GM23338 (cell line): ENCODE measurements around the gene RAB33A. TPM values are rescaled to one million over a fixed set of nuclear protein-coding genes. Genes with fewer than 3 reads are reported as not detected.

Source experiments
- ATAC-seq: fragments of 200-7000 bp; cut with Tn5 transposase; 3 replicates; pipeline ENCODE4 v1.9.1; 2020
- DNase-seq: peaks from one replicate; pipeline ENCODE4 v3.0.0-alpha.2; 2015; ENCODE audit warnings: low spot score
- H2AFZ ChIP-seq: fragments of 200-600 bp; sonication (generic); 2 replicates; pipeline ENCODE4 v1.8.0; 2016; ENCODE audit warnings: antibody characterized with exemption, mild to moderate bottlenecking, moderate library complexity
- H3F3A ChIP-seq: fragments of 200-600 bp; sonication (generic); replicated peaks from 2 replicates; pipeline ENCODE4 v1.8.0; 2017; ENCODE audit warnings: antibody characterized with exemption, mixed run types, low read depth
- H3K27ac ChIP-seq: fragments of 200-600 bp; sonication (generic); 2 replicates; pipeline ENCODE4 v1.6.1; 2016; ENCODE audit warnings: low read depth
- H3K27me3 ChIP-seq: fragments of 200-600 bp; sonication (generic); 2 replicates; pipeline ENCODE4 v1.8.0; 2016; ENCODE audit warnings: mild to moderate bottlenecking, mixed run types, moderate library complexity; ENCODE audit not compliant: insufficient read depth
- H3K36me3 ChIP-seq: fragments of 200-600 bp; sonication (generic); 2 replicates; pipeline ENCODE4 v1.8.0; 2016; ENCODE audit warnings: mild to moderate bottlenecking; ENCODE audit not compliant: insufficient read depth
- H3K4me1 ChIP-seq: fragments of 200-600 bp; sonication (generic); 2 replicates; pipeline ENCODE4 v1.8.0; 2016; ENCODE audit warnings: mild to moderate bottlenecking, moderate library complexity; ENCODE audit not compliant: insufficient read depth
- H3K4me2 ChIP-seq: fragments of 200-600 bp; sonication (generic); 2 replicates; pipeline ENCODE4 v1.7.1; 2017; ENCODE audit warnings: mixed run types
- H3K4me3 ChIP-seq: fragments of 200-600 bp; sonication (generic); 2 replicates; pipeline ENCODE4 v1.6.1; 2016; ENCODE audit warnings: mixed run types
- H3K79me2 ChIP-seq: fragments of 200-600 bp; sonication (generic); replicated peaks from 2 replicates; pipeline ENCODE4 v1.8.0; 2017; ENCODE audit warnings: mild to moderate bottlenecking; ENCODE audit not compliant: insufficient read depth
- H3K9me2 ChIP-seq: fragments of 200-600 bp; sonication (generic); 2 replicates; pipeline ENCODE4 v1.8.0; 2017; ENCODE audit not compliant: insufficient read depth
- H4K20me1 ChIP-seq: fragments of 200-600 bp; sonication (generic); replicated peaks from 2 replicates; pipeline ENCODE4 v1.8.0; 2017; ENCODE audit warnings: mild to moderate bottlenecking; ENCODE audit not compliant: insufficient read depth
- H3K27ac Mint-ChIP-seq: 2 replicates; pipeline ENCODE4 v1.8.0; 2020; ENCODE audit warnings: inconsistent platforms, mild to moderate bottlenecking, moderate library complexity, mixed read lengths
- H3K27me3 Mint-ChIP-seq: 3 replicates; pipeline ENCODE4 v1.8.0; 2022; ENCODE audit warnings: low read depth, mild to moderate bottlenecking, moderate library complexity, mixed read lengths, inconsistent platforms; ENCODE audit not compliant: insufficient read depth, poor library complexity
- H3K36me3 Mint-ChIP-seq: 3 replicates; pipeline ENCODE4 v1.8.0; 2021; ENCODE audit warnings: low read depth, mild to moderate bottlenecking, inconsistent platforms, moderate library complexity, mixed read lengths
- H3K4me1 Mint-ChIP-seq: 3 replicates; pipeline ENCODE4 v1.8.0; 2020; ENCODE audit warnings: mild to moderate bottlenecking, inconsistent platforms, mixed read lengths
- H3K4me3 Mint-ChIP-seq: 3 replicates; pipeline ENCODE4 v1.8.0; 2021; ENCODE audit warnings: moderate library complexity, mild to moderate bottlenecking, inconsistent platforms, mixed read lengths
- H3K9me3 Mint-ChIP-seq: 3 replicates; pipeline ENCODE4 v1.8.0; 2020; ENCODE audit warnings: moderate library complexity, mild to moderate bottlenecking, inconsistent platforms, mixed read lengths
- CREB1 ChIP-seq: fragments of 250-450 bp; sonication (Bioruptor Pico); IDR thresholded peaks from 2 replicates; pipeline ENCODE4 v1.5.0; 2020; ENCODE audit warnings: low read depth, mild to moderate bottlenecking, moderate library complexity
- CTCF ChIP-seq, 2 experiments: fragments of 200-600 bp in 1 of 2; sonication (generic) in 1 of 2; conservative IDR thresholded peaks; 2 replicates each; pipeline versions ENCODE4 v1.5.1 to v1.6.1; 2016 to 2017; ENCODE audit warnings: antibody characterized with exemption in 2 of 2, low read depth in 2 of 2, mild to moderate bottlenecking in 2 of 2, moderate library complexity in 1 of 2
- ETS1 ChIP-seq: IDR thresholded peaks from 2 replicates; pipeline ENCODE4 v1.6.1; 2016; ENCODE audit warnings: antibody characterized with exemption
- EZH2 ChIP-seq: fragments of 200-600 bp; sonication (generic); IDR thresholded peaks from one replicate; pipeline ENCODE4 v1.8.0; 2017; ENCODE audit warnings: antibody characterized with exemption, mild to moderate bottlenecking, low read depth; ENCODE audit not compliant: unreplicated experiment
- POLR2AphosphoS5 ChIP-seq: IDR thresholded peaks from 2 replicates; pipeline ENCODE4 v1.6.1; 2016; ENCODE audit warnings: antibody characterized with exemption, low read depth
- REST ChIP-seq: IDR thresholded peaks from one replicate; pipeline ENCODE4 v1.6.1; 2018; ENCODE audit warnings: antibody characterized with exemption; ENCODE audit not compliant: unreplicated experiment
- STAT1 ChIP-seq: IDR thresholded peaks from one replicate; pipeline ENCODE4 v1.6.1; 2016; ENCODE audit warnings: antibody characterized with exemption; ENCODE audit not compliant: unreplicated experiment
- ZNF114 ChIP-seq: fragments of 250-450 bp; sonication (Bioruptor Pico); IDR thresholded peaks from 2 replicates; pipeline ENCODE4 v1.5.0; 2020; ENCODE audit warnings: mild to moderate bottlenecking, moderate library complexity
- ZNF331 ChIP-seq: fragments of 250-450 bp; sonication (Bioruptor Pico); IDR thresholded peaks from 2 replicates; pipeline ENCODE4 v1.5.0; 2020; ENCODE audit warnings: low read depth, mild to moderate bottlenecking, moderate library complexity
- ZNF462 ChIP-seq: fragments of 250-450 bp; sonication (Bioruptor Pico); IDR thresholded peaks from 2 replicates; pipeline ENCODE4 v1.5.0; 2020; ENCODE audit warnings: mild to moderate bottlenecking, moderate library complexity
- polyA plus RNA-seq: library from polyadenylated mRNA; unstranded; fragments of >200 nt; fragmentation: Nextera tagmentation; extraction: Ambion mirVana; gene quantifications from 2 replicates; pipeline ENCODE4 v1.2.1, GENCODE V29; 2016
- total RNA-seq: library from RNA; depleted of rRNA; stranded (reverse); fragments of >200 nt; shearing (Covaris generic); gene quantifications from 2 replicates; pipeline ENCODE4 v1.2.3, GENCODE V29; 2014

Gene RAB33A
- total and polyA plus RNA-seq, 2 experiments from 2014 or later: 5.5 to 6.5 TPM

GRCh38 chrX:130184168-130184567 is 12.4 kb downstream of the RAB33A start:
- Mint-ChIP-seq H3K4me3 (no peak overlapping the region), H3K27me3 (peaks cover 6% of the 10 kb centered on the region), H3K9me3 (no peaks in the 10 kb centered on the region), H3K36me3 (no peaks in the 10 kb centered on the region), H3K27ac (no peak overlapping the region), H3K4me1 (no peaks in the 10 kb centered on the region; the same call in 2 of the 3 replicates)
- no peaks in the 10 kb centered on the region for H3K27me3 ChIP-seq
- DNase-seq: no peak
- H3K36me3 ChIP-seq: no peaks in the 10 kb centered on the region
- no peaks in the 10 kb centered on the region for H3K79me2 ChIP-seq
- no peak overlapping the region for H3K27ac ChIP-seq
- H3K9me2 ChIP-seq: no peaks in the 10 kb centered on the region
- H4K20me1 ChIP-seq: no peaks in the 10 kb centered on the region
- H3F3A ChIP-seq: no peaks in the 10 kb centered on the region
- no peak overlapping the region for H3K4me2 ChIP-seq
- no peak overlapping the region for H2AFZ ChIP-seq
- H3K4me1 ChIP-seq: no peaks in the 10 kb centered on the region
- no peak overlapping the region for H3K4me3 ChIP-seq
- TF ChIP-seq ETS1 (no peak), POLR2AphosphoS5 (no peak)
- ATAC-seq: no peak

- no peaks in the 10 kb centered on the region for H3K27me3 ChIP-seq
- no peaks in the 10 kb centered on the region for H3F3A ChIP-seq
- peaks cover 6% of the 10 kb centered on the region for H3K27me3 Mint-ChIP-seq
- H3K27ac ChIP-seq: no peak overlapping the region
- H4K20me1 ChIP-seq: no peaks in the 10 kb centered on the region
- ATAC-seq: no peak
- H2AFZ ChIP-seq: no peak overlapping the region
- H3K4me3 Mint-ChIP-seq: no peak overlapping the region
- no peaks in the 10 kb centered on the region for H3K9me3 Mint-ChIP-seq
- H3K4me1 ChIP-seq: no peaks in the 10 kb centered on the region
- no peak for DNase-seq
- no peak overlapping the region for H3K4me2 ChIP-seq
- H3K9me2 ChIP-seq: no peaks in the 10 kb centered on the region
- H3K4me3 ChIP-seq: no peak overlapping the region
- H3K79me2 ChIP-seq: no peaks in the 10 kb centered on the region
- no peak overlapping the region for H3K27ac Mint-ChIP-seq
- H3K36me3 ChIP-seq: no peaks in the 10 kb centered on the region
- no peaks in the 10 kb centered on the region; the same call in 2 of the 3 replicates for H3K4me1 Mint-ChIP-seq
- H3K36me3 Mint-ChIP-seq: no peaks in the 10 kb centered on the region
- TF ChIP-seq STAT1 (no peak), ZNF114 (CRISPR knock-in tag) (no peak), ZNF331 (no peak), CREB1 (no peak), CTCF (conservative IDR thresholded peaks at IDR 0.05; ENCODE audit: low read depth in 2 of 2) (no peak), POLR2AphosphoS5 (no peak), ZNF462 (CRISPR knock-in tag) (no peak), EZH2 (no peak), REST (no peak)
Measured at GRCh38 chrX:130184857-130185256, 13.1 kb downstream of the RAB33A start.
